NOMO-1 treated with DMSO at 0.1 percent for 48 hours (cell line): ENCODE results near the gene RDH8.
A peak's percentile ranks its signal among the peaks of the same experiment; 100 is the strongest.
"Not testable (repeated sequence)": the region's sequence is repeated elsewhere in the genome, so short reads cannot be mapped to it uniquely, and the experiment has no call there.

Experiments used
- DNase-seq: peaks from one replicate; lab custom pipeline; 2025; ENCODE audit not compliant: unreplicated experiment; lab: John Stamatoyannopoulos, UW

The RDH8 gene

GRCh38 chr19:10005632-10006334 lies 7.5 kb upstream of the RDH8 start:
- DNase-seq = no peak

GRCh38 chr19:10006335-10006708 lies 7.0 kb upstream of the RDH8 start:
- no peak for DNase-seq

- DNase-seq = no peak
Observed at GRCh38 chr19:10006752-10007323, 6.4 kb upstream of the RDH8 start.

GRCh38 chr19:10007371-10008183 lies 5.7 kb upstream of the RDH8 start:
- no peak for DNase-seq

- no peak for DNase-seq
Observed at GRCh38 chr19:10008184-10008765, 5.0 kb upstream of the RDH8 start.

- DNase-seq = no peak
Observed at GRCh38 chr19:10009714-10010224, 3.5 kb upstream of the RDH8 start.

GRCh38 chr19:10010247-10010691 lies 3.0 kb upstream of the RDH8 start, which contains the start of gene COL5A3:
Gene COL5A3, minus strand, starts transcription at chr19:10010504. Its CDS starts 119 bp downstream, at chr19:10010385.
- no peak for DNase-seq

- no peak for DNase-seq
Observed at GRCh38 chr19:10010939-10011338, 2.3 kb upstream of the RDH8 start.

- DNase-seq = no peak
Observed at GRCh38 chr19:10011974-10012373, 1.3 kb upstream of the RDH8 start.

GRCh38 chr19:10013834-10014618 lies 743 bp downstream of the RDH8 start:
- no peak for DNase-seq

GRCh38 chr19:10018263-10018662 lies 5.0 kb downstream of the RDH8 start:
- DNase-seq = no peak

- no peak for DNase-seq
Observed at GRCh38 chr19:10018786-10019185, 5.5 kb downstream of the RDH8 start.

- no peak for DNase-seq
Observed at GRCh38 chr19:10019246-10019645, 6.0 kb downstream of the RDH8 start.

- no peak for DNase-seq
Observed at GRCh38 chr19:10020851-10021250, 7.6 kb downstream of the RDH8 start.

- no peak for DNase-seq
Observed at GRCh38 chr19:10021446-10021845, 8.2 kb downstream of the RDH8 start.

- DNase-seq = no peak
Observed at GRCh38 chr19:10021863-10022262, 8.6 kb downstream of the RDH8 start.

GRCh38 chr19:10023096-10023495 lies 9.8 kb downstream of the RDH8 start:
- not testable (repeated sequence) for DNase-seq

GRCh38 chr19:10026744-10027143 lies 13.5 kb downstream of the RDH8 start:
- no peak for DNase-seq

GRCh38 chr19:10027158-10027997 lies 14.1 kb downstream of the RDH8 start:
- DNase-seq = peak; percentile 44

- no peak for DNase-seq
Observed at GRCh38 chr19:10033614-10034013, 20.3 kb downstream of the RDH8 start.
